Measurements from ENCODE around the gene CYBC1. TPM values are rescaled to one million over a fixed set of nuclear protein-coding genes. Genes with fewer than 3 reads are reported as not detected.
"Not testable (repeated sequence)": the region's sequence is repeated elsewhere in the genome, so short reads cannot be mapped to it uniquely, and the experiment has no call there.

Gene CYBC1
- polyA plus RNA-seq, 3 donors = 43.7 to 56.5 (median 51.1) TPM

DNA sequence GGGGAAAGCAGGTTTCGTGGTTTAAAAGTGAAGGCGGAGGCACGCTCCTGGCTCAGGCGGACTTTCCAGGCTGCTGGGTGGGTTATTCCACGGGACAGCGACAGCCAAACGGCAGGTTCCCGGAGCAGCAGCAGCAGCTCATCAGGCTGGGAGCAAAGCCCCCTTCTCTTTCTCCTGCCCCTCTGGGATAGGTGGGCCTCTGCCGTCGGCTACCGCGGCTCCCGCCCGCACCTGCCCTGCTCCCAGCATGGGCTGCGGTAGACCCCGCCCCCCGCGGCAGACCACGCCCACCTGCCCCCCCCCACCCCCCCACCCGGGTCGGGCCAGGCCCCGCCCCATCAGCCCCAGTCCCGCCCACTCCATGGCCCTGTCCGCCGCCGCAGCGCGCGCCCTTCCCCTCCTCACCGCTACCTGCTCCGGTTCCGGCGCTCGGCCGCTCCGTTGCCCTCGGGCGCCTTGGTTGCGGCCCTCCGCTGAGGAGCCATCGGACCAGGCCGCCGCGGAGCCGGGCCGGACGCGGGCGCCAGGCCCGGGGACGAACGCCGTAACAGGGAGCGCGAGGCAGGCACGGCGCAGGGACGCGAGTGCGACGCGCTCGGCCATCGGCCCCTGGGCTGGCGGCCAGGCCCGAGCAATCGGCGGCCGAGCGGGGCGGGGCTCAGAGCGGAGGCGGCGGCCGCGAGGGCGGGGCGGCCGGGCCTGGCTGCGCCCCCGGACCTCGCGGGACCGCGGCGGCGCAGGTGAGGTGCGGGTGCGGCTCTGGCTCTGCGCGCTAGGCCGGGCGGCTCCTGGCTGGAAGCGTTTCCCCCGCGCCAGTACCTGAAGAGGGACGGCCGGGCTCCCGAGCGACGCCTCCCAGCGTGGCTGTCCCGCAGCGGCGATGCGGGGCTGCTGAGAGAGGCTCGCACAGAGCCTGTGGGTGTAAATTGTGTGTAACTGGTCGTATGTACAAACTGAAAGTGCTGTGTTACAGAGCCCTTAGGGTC is 32.3 kb downstream of the CYBC1 start, which contains the start of the genes HEXD and OGFOD3:
TSS of gene HEXD (plus strand) at position 347 of the 986 bp plus-strand sequence. CDS start 1,453 bp downstream, outside the sequence.
TSS of gene OGFOD3 (minus strand) at position 586 of the 986 bp plus-strand sequence. CDS start at position 485, 101 bp downstream.
- DNase-seq (ENCODE audit: extremely low read depth in 1 of 11, low read depth in 9 of 11, low spot score in 4 of 11) = peak in 10 of 11 donors; percentile 70 to 86 (median 80)

GRCh38 chr17:82416771-82417170 is 33.8 kb downstream of the CYBC1 start:
- no peak for DNase-seq (ENCODE audit: extremely low read depth in 1 of 11, low read depth in 9 of 11, low spot score in 4 of 11)

DNA sequence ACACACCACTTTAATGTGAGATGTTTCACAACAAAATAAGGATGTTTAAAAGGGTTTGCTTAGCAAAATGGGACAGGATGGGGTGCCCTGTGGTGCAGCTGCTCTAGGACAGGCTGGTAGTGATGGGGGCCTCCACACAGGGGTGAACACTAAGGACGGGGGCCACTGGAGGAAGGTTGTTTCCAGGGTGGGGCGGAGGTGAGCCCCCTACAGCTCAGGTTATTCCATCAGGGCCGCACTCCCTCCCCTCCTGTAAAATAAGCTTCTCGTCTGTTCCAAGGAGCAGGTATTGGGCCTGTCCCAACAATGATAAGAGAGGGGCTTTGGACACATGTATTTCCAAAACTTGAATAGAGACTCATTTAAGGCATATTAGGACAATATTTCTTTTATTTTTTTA is 34.3 kb downstream of the CYBC1 start:
- DNase-seq (ENCODE audit: extremely low read depth in 1 of 11, low read depth in 9 of 11, low spot score in 4 of 11) = no peak

- no peak for DNase-seq (ENCODE audit: extremely low read depth in 1 of 11, low read depth in 9 of 11, low spot score in 4 of 11)
These were observed 34.8 kb downstream of the CYBC1 start for GRCh38 chr17:82415786-82416185.

GRCh38 chr17:82415336-82415735 is 35.2 kb downstream of the CYBC1 start:
- DNase-seq (ENCODE audit: extremely low read depth in 1 of 11, low read depth in 9 of 11, low spot score in 4 of 11) = no peak

DNA sequence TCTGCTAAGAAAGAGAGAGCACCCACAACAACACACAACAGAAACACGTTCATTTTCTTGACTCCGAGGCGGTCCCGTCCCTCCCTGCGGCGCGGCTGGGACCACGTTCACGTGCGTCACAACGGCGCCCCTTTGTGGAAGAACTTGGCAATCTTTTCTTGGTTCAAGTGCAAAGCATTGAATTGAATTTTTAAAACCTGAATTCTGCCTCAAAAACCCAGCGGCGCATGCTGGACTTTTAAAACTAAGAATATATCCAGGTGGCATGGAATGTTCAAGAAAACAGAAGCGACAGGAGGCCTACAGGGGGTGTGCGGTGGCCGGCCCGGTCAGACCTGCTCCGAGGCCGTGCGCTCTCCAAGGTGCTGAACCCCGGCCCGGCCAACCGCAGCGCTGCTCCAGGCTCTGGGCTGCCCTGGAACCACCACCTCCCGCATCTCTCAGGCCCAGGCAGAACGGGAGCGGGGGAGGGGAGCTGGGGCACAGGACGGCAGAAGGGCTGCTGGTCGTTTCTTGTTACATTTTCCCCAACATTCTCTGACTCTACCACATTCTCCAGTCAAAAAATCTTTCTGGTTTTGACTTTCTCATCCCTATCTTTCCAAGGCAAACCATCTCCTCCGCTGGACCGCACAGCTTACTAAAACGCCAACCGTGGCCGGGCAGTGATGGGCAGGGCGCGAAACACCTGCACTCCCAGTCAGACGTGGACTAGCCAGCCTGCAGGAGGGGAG is 35.8 kb downstream of the CYBC1 start:
- DNase-seq (ENCODE audit: extremely low read depth in 1 of 11, low read depth in 9 of 11, low spot score in 4 of 11) = peak in 10 of 11 donors; percentile 59 to 78 (median 67)

GRCh38 chr17:82412535-82413520 is 37.7 kb downstream of the CYBC1 start:
- no peak for DNase-seq (ENCODE audit: extremely low read depth in 1 of 11, low read depth in 9 of 11, low spot score in 4 of 11)

- not testable (repeated sequence) for DNase-seq (ENCODE audit: extremely low read depth in 1 of 11, low read depth in 9 of 11, low spot score in 4 of 11)
These were observed 38.5 kb downstream of the CYBC1 start for GRCh38 chr17:82412081-82412480.

DNA sequence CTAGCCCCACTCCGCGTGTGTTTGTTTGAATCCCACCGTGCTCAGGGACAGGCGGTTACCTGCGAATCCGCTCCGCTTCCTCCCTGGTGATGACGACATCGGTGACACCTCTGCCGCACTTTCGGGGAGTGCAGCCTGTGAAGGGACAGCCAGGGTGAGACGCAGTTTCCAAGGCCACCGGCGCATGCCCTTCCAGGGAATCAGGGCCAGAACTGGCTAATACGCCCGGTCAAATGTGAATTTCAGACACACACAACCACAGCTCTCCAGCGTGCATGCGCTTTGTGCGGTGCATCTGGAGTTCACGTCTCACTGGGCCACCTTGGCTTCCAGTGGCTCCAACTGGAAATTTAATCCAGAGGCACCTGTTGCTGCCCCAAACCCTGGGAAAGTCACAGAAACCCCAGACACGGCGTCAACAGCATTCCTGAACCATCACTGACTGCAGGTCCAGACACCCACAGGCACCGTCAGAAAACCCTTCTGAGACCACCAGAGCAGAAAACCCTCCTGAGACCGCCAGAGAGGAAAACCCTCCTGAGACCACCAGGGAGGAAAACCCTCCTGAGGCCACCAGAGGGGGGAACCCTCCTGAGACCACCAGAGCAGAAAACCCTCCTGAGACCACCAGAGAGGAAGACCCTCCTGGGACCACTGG is 39.0 kb downstream of the CYBC1 start:
- DNase-seq (ENCODE audit: extremely low read depth in 1 of 11, low read depth in 9 of 11, low spot score in 4 of 11) = no peak

DNA sequence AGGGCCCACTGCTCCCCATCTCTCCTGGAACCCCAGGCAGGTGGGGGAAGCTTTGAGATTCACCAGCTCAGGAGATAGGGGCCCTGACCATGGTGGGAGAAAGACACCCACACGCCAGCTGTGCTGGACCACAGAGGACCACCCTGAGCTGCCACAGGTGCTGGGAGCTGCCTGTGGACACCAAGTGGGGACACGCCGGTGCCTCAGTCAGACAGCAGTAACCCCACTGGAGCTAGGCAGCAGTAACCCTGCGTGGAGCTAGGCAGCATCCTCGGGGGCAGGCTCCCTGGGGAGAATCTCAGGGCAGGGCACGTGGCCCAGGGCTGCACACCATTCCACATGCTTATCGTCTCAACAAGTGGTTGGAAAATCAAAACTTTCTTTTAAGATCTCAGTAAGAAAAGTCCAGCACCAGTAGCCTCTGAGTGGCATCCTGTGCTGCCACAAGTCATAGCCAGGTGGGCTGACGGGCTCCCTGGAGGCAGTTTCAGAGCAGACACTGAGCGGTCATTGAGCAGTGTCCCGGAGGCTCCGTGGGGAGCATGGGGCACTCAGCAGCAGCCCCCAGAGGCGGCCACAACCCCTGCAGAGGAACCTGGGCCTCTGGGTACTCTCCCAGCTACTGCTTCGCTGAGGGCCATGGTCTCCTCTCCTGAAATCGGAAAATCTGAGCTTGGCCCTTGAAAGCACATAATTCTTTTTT is 40.4 kb downstream of the CYBC1 start:
- no peak for DNase-seq (ENCODE audit: extremely low read depth in 1 of 11, low read depth in 9 of 11, low spot score in 4 of 11)

DNA sequence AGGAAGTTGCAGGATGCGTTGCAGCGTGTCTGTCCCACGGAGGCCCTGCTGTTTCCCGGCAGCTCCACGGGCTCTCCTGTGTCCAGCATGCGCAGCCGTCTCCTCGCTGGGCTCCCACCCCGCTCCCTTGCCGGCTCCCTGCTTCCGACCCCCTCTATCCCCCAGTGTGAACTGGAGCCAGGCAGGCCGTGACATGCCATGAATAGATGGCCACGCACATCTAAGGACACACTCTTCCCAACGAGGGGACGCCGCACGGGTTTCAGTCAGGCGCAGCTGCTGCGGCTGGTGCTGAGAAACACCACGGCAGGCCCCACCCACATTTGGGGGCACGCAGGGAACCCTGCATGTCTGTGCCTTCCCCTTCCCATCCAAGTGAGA is 41.6 kb downstream of the CYBC1 start:
- DNase-seq (ENCODE audit: extremely low read depth in 1 of 11, low read depth in 9 of 11, low spot score in 4 of 11) = no peak

DNA sequence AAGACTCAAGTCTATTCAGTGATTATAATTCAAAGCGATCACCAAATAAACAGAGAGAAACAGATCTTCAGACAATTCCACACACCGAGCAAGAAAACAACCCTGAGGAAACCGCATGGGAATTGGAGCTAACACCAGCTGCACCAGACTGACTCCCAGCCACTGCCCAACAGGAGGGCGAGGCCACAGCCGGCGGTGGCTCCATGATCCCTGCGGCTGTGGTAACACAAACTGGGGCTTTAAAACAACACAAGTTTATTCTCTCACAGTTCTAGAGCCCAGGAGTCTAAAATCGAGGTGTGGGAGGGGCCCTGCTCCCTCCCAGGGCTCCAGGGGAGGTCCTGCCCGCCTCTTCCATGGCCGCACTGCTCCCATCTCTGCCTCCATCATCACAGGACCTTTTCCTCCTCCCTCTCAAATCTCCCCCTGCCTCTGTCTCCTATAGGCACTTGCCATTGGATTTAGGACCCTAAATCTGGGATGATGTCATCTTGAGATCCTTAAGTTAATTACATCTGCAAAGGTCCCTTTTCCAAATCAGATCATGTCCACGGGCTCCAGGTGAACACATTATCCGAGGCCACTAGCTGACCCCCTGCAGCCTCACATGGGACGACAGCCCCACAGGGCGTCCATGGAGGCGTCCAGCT is 42.1 kb downstream of the CYBC1 start:
- no peak for DNase-seq (ENCODE audit: extremely low read depth in 1 of 11, low read depth in 9 of 11, low spot score in 4 of 11)

GRCh38 chr17:82407255-82407654 is 43.3 kb downstream of the CYBC1 start:
- DNase-seq (ENCODE audit: extremely low read depth in 1 of 11, low read depth in 9 of 11, low spot score in 4 of 11) = no peak

DNA sequence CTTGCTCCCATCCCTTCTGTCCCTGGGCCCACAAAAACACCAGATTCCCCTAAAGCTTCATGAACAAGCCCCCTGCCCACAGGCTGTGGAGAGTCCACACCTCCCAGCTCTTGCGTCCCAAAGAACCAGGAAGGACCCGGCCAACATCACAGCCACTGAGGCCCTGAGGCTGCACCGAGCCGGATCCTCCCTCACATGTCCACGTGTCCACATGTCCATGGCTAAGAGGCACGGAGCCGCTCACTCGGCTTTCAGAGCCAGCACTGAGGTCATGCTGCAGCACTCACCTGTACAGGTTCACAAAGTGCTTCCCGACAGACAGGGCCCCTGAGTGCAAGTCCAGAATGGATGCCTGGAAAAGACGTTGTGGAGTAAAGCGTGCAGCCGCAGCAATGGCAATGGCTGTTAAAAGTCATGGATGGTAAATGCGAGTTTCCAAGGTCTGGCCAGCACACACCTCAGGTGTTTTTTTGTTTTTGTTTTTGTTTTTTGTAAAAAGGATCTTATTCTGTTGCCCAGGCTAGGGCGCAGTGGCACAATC is 44.4 kb downstream of the CYBC1 start:
- DNase-seq (ENCODE audit: extremely low read depth in 1 of 11, low read depth in 9 of 11, low spot score in 4 of 11) = no peak

- DNase-seq (ENCODE audit: extremely low read depth in 1 of 11, low read depth in 9 of 11, low spot score in 4 of 11) = no peak
These were observed 45.5 kb downstream of the CYBC1 start for GRCh38 chr17:82405051-82405450.

DNA sequence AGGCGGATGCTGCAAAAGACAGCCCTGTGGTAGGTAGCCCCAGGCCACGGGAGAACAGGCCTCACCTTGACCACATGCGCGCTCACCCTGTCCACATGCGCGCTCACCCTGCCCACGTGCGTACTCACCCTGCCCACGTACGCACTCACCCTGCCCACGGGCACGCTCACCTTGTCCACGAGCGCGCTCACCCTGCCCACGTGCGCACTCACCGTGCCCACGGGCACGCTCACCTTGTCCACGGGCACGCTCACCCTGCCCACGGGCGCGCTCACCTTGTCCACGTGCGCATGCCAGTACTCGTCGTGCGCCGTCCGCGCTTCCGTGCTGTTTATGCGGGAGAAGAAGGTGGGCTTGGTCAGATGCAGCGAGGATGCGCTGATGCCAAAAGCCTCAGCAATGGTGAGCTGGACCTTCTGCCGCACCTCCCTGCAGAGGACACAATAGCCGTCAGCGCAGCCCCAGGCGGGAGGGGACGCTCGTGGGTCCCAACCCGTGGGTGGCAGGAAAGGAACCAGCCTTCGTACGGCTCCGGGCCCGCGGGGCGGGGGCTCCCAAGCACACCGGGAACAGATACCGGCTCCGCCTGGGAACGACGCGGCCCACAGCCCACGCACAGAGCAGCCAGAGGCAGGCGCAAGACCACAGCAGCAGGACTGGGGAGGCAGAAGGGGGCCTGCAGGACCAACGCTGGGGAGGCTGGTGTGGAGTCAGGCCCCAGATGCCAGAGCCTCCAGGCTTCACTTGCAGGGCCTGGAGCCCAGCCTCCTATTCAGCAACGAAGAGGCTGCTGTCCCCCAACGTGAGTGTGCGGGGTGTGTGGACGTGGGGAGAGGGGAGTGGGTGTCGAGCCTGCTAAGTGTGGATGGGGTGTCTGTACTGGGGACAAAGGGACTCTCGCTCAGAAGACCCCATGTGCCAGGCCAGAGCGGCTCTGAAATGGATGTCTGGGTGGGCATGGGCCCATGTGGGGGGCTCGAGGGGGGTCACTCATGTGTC is 46.6 kb downstream of the CYBC1 start:
- DNase-seq (ENCODE audit: extremely low read depth in 1 of 11, low read depth in 9 of 11, low spot score in 4 of 11) = no peak

Data from renal cortex interstitium (tissue), 11 donors.